M059J (cell line): ENCODE data around the gene SESTD1. TPM values are rescaled to one million over a fixed set of nuclear protein-coding genes. Genes with fewer than 3 reads are reported as not detected.

Experiments
- DNase-seq: peaks from one replicate; pipeline ENCODE4 v3.0.0-alpha.2; 2012; ENCODE audit warnings: low read depth
- total RNA-seq: library from RNA; depleted of rRNA; stranded (reverse); fragments of >200 nt; shearing (Covaris generic); gene quantifications from 2 replicates; pipeline ENCODE4 v1.2.3, GENCODE V29; 2014

Gene SESTD1
- total RNA-seq, 1 experiment from 2014 or later: 7.1 TPM

- peak; percentile 7 for DNase-seq
These were observed 78.5 kb downstream of the SESTD1 start for GRCh38 chr2:179186126-179186525.

- no peak for DNase-seq
These were observed 80.0 kb downstream of the SESTD1 start for GRCh38 chr2:179184610-179185009.

- DNase-seq: no peak
These were observed 83.6 kb downstream of the SESTD1 start for GRCh38 chr2:179181002-179181401.

DNA sequence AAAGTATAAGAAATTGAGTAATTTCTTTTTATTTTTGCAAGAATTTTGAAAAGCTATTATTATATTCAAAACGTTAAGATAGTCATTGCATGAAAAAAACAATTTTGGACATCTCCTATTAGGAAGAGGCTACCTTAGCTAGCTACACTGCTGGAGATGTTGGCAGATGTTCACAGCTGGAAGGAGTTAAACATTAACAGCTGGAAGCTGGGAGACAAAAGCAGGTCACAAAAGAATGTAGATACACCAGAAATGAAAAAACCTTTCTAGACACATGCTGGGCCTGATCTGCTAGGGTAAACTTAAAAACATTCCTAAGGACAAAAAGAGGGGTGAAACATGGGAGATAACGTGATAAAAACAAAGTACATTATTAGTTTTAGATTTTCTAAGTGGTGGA lies 84.4 kb downstream of the SESTD1 start:
- no peak for DNase-seq

- DNase-seq: no peak
These were observed 84.9 kb downstream of the SESTD1 start for GRCh38 chr2:179179719-179180118.

DNA sequence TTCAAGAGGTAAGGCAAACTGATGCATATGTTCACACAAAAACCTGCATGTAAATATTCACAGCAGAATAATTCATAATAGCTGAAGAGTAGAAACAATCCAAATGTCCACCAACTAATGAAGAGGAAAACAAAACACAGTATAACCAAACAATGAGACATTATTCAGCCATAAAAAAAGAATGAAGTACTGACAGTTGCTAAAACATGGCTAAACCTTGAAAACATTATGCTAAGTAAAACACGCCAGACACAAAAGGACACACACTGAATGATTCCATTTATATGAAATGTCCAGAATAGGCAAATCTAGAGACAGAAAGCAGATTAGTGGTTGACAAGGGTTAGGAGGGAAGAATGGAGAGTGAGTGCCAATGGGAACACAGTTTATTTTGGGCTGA lies 86.9 kb downstream of the SESTD1 start:
- DNase-seq: no peak

DNA sequence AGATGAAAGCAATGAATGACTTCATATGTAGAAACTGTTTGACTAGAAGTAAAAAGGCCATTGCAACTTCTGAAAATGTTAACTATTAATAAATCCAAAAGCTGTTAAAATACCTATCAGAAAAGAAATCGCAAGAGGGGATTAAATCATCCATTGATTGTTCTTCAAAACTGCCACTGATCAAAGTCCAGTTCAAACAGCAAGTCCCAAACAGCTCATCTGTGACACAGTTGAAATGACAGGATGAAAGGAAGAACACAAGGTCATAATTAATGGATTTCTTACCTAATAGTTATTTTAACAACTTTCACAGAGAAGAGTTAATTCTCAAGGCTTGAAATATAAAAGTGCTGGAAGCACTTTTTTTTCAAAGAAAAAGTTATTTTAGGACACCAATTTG lies 90.4 kb downstream of the SESTD1 start:
- DNase-seq: no peak

GRCh38 chr2:179172894-179173293 lies 91.7 kb downstream of the SESTD1 start:
- no peak for DNase-seq

GRCh38 chr2:179171371-179171770 lies 93.3 kb downstream of the SESTD1 start:
- no peak for DNase-seq

- DNase-seq: no peak
These were observed 93.7 kb downstream of the SESTD1 start for GRCh38 chr2:179170901-179171300.

DNA sequence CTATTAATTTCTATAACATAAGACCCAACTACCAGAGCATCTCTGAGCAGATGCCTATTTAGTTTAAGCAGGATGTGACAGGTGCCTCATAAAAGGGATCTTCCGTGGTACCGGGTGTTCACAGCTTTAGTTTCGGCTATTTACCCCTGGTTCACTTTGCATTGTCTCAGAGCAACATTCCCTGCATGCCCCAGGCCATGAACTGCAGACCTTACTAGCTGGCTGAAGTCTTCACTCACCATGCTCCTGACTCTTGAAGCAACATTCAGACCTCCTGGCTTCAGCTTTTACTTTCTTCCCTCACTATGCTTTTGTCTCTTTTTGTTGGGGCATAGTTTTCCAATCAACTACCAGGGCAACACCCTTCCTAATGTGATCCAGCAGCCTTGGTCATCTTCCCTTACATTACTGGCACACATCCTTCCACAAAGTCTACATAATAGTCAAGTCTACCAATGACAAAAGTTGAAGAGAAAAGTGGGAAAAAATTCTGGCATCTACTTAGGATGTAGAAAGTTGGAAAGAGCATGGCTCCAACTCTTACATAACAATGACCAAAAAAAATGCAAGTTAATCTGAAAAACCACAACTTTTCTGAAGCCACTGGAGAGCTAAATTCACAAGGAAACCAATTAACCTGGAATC lies 99.2 kb downstream of the SESTD1 start:
- DNase-seq: peak; percentile 8

DNA sequence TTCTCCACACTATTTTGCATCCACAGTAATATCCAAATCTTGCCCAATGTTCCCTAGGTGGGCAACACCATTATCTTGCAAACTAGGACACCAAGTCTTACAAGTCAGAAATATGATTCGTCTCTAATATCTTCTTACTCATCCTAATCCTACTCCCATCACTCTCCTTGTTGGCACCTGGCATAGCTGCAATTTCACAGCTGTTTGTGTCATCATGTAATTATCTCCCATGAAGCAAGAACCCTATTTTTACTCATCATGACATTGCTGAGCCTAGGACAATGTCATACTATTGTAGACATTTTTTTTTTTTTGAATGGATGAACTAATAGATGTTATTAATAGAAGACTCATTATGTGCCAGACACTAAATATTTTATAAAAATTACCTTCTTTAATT lies 123.4 kb downstream of the SESTD1 start:
- no peak for DNase-seq

GRCh38 chr2:179140571-179140970 lies 124.1 kb downstream of the SESTD1 start:
- DNase-seq: no peak

DNA sequence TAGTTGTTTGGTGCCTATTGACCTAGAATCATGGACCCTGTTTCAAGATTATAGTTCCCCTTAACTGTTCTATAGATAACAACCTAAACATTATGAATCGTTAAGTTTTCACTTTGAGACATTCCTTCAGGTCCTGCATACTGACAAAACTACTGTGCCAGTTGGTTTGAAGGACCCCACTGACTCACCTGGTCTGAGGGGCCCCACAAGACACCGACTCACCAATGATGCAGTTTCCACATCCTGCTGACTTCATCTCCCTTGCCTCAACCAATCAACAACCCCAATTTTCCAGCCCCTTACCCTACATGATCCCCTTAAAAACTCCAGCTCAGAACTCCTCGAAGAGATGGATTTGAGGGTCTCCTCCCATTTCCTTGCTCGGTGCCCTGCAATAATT lies 125.1 kb downstream of the SESTD1 start:
- no peak for DNase-seq

GRCh38 chr2:179137200-179137759 lies 127.4 kb downstream of the SESTD1 start:
- DNase-seq: no peak

DNA sequence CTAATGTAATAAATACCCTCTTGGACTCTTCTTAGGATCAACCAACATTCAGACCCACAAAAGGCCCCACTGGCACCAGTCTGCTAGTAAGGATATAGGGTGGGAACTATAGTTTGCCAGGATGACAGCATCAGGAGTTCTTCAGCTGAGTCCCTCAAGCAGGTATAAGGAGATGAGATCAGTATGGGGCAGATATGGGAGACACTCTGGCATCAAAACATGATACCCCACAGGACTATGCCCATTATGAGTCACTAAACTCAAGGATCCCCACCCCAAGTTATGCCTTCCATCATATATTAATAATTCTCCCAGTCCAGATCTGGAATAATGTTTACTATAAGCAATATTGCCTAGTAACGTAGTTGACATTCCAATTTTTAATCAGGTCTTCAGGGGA lies 131.6 kb downstream of the SESTD1 start:
- no peak for DNase-seq

- DNase-seq: no peak
These were observed 132.6 kb downstream of the SESTD1 start for GRCh38 chr2:179132076-179132475.

- no peak for DNase-seq
These were observed 134.1 kb downstream of the SESTD1 start for GRCh38 chr2:179130560-179130959.

DNA sequence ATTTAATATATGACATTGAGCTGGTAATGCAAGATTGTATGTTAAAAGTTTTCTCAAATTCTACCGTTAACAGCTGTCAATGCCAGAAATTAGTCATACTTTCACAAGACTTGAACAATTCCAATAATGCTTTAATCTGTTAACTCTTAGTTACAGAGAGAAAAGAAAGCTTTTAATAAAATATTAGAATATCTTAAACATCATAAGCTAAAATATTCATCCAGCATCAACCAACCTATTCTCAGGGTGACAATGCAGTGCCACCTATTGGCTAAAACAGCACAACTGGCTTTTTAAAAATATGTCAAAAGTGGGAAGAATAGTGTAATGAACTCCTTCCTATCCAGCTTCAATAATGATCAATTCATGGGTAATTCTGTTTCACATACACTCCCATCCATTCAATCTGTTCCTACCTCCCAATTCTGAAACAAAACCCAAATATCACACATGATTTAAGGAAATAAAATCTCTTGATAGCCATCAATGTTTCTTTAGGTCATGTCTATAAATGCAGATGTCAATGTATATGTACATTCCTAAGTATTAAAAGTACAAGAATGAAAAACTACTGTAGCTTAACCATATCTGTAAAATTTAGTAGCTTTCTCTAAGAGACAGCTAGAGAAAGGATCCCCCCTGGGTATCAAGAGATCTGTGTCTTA lies 134.9 kb downstream of the SESTD1 start:
- DNase-seq: peak; percentile 13

- DNase-seq: no peak
These were observed 139.2 kb downstream of the SESTD1 start for GRCh38 chr2:179125404-179125803.

GRCh38 chr2:179124282-179124681 lies 140.3 kb downstream of the SESTD1 start:
- DNase-seq: no peak

- no peak for DNase-seq
These were observed 141.4 kb downstream of the SESTD1 start for GRCh38 chr2:179123272-179123662.

DNA sequence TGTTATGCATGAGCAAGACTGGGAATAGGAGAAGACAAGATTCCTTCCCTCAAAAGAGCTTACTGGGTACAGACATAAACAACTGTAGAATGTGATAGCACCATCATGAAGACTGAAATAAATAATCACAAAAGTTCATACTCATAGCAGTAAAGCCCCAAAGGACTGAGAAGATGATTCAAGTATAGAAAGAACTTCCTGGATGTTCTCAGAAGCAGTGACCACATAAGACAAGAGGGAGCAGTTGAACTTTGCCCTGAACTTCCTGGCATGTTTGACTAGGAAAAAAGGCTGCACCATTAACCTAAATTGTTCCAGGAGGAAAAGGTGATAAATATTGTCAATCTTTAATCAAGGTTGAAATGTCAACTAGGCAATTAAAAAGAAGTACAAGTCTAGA lies 156.9 kb downstream of the SESTD1 start:
- DNase-seq: peak; percentile 47
